HL-60/S4 treated with retinoic acid at 250 ng/mL for 4 days and 3 days (cell line): ENCODE results near the gene ASPDH.

Experiments used
- in situ Hi-C: fragments of 300-500 bp; cut with MboI; formaldehyde crosslinking; loops from 2 replicates; pipeline ENCODE4 v1.7.0; 2022; ENCODE audit warnings: low sequenced_read_pairs

The ASPDH gene

DNA sequence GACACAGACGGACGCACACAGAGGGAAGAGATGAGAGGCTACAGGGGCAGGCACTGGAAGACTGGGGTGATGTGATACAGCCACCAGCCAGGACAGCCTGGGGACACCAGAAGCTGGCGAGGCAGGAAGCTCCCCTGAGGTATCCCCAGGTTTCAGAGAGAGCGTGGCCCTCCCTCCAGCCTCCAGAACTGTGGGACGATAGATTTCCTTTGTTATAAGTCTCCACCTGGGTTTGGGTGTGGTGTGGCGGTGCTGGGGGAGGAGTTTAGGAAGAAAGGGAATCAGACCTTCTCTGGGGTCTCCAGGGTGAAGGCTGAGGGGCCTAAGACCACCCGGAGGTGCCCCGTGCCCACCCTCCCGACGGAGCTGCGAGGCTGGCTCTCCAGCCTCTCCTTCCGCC lies 2.7 kb upstream of the ASPDH start:
- in situ Hi-C loops, result no loop called here

DNA sequence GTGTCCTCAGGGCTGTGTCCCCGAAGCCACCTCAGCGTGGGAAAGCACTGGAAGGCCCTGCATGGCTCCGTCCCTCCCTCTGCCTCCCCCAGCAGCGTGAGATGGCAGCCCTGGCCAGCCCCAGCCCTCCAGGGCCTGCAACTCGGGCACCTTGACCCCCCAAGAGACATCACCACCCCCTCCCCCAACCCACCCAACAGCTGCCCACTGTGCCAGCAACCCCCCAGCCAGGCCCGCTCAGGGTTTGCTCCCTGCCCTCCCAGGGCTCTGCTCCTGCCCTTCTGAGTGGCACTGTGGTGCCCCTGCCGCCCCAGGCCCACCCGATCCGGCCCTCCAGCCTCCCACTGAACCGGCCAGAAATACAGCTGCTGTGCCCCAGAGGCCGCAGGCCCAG lies 1.5 kb upstream of the ASPDH start:
- in situ Hi-C loops, result no loop called here

DNA sequence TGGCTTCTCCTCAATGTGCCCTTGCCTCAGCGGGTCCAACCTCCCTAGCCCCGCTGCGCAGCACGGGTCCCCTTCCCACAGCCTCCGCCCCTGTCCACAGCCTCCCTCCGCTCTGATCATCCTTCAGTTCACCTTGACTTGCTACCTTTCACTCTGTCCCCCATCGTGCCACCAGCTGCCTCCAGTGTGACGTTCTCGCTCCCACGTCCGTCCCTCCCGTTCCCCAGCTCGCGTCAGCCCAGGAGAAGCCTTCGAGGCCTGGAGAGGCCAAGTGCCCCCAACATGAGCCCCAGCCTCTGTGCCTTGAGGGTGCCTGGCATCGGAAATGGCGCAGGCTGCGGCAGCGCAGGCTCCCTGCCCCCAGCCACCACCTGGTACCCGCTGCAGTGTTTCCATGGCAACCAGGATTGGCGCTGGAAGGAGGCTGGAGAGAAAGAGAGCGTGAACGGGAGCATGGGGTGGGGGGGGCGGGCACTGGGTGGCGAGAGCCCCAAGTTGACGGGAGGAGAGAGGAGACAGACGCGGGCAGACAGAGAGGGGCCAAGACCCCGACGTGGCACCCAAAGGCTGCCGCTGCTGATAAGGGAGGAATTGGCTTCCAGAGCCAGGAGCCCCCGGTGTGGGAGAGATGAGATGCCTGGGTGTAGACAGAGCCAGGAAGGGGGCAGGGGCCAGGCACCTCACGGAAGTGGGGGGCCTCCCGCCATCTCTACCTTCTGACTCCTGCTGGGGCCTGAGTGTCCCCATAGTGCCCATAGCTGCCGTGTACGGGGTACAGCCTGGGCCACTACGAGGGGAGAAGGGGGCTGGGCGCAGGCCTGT lies 844 bp upstream of the ASPDH start:
- in situ Hi-C loops, result no loop called here

- in situ Hi-C loops, result no loop called here
Observed at GRCh38 chr19:50512999-50513745, 541 bp downstream of the ASPDH start.

- in situ Hi-C loops, result no loop called here
Observed at GRCh38 chr19:50512112-50512998, 1.4 kb downstream of the ASPDH start.

GRCh38 chr19:50511069-50511822 lies 2.5 kb downstream of the ASPDH start, which contains the start of gene JOSD2:
Gene JOSD2 (minus strand): TSS chr19:50511191. CDS start chr19:50510431, 760 bp downstream.
- in situ Hi-C loops, result no loop called here

- in situ Hi-C loops, result no loop called here
Observed at GRCh38 chr19:50510700-50511068, 3.0 kb downstream of the ASPDH start.

DNA sequence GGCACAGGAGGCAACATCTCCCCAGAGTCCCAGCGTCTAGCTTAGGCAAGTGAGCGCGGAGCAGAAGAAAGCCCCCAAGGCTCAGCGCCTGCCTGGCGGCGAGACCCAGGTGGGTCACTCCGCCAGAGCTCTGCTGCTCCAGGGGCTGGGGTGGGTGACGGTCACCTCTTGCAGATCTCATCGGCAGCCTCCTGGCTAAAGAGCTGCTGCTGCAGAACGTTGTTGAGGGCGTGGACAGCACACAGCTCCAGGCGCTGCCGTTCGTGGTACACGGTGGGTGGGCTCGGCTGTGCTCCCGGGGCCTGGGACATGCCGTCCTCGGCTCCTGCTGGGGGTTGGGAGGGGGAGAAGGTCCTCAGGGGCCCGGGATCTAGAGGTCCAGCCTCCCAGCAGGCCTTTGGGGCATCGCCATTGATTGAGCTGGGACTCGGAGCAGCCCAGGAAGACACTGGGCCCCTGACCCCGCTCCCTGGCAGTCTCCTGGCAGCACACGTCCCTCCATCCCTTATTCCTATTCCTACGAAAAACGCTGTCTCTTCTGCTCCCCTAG lies 3.5 kb downstream of the ASPDH start:
- in situ Hi-C loops, result no loop called here

DNA sequence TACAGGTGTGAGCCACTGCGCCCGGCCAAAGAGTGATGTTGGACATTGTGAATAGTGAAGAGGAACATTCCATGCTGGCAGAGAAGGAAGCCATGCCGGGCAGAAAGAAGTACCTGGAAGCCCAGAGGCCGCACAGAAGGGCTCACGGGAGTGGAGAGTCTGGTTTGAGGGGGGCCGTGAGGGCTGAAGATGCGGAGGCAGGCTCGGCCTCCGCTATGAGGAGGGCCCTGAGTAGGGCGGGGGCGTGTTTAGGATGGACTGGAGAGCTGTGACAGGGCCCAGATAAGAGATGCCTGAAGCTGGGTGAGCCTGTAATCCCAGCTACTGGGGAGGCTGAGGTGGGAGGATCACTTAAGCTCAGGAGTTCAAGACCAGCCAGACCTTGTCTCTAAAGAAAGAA lies 4.3 kb downstream of the ASPDH start:
- in situ Hi-C loops, result no loop called here

DNA sequence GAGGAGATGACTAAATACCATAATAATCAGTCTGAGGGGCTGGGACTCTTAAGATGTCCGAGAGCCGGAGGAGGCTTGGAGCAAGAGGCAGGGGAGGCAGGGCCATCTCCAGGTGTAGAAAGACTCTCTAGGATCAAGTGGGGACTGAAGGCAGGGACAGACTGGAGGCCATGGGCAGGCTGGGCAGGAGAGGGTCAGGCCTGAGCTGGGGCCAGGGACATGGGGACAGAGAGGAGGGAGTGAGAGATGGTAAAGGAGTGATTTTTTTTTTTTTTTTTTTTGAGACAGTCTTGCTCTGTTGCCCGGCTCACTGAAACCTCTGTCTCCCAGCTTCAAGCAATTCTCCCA lies 4.9 kb downstream of the ASPDH start:
- in situ Hi-C loops, result no loop called here

GRCh38 chr19:50507376-50507775 lies 6.3 kb downstream of the ASPDH start:
- in situ Hi-C loops, result no loop called here

DNA sequence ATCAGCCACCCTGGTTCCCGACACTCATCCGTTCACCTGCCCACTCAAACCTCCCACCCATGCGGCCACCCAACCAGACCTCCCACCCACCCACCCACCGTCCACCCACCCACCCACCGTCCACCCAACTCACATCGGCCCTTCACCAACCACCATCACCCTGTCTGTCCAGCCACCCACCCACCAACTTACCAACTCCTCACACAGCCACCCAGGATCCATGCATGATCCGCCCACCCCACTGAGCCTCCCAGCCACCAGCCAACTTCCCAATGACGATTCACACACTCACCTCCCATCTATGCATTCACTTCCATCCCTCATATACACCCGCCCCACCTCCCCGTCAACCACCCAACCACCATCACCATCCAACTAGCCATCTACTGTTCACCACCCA lies 7.0 kb downstream of the ASPDH start:
- in situ Hi-C loops, result no loop called here

GRCh38 chr19:50505856-50506611 lies 7.7 kb downstream of the ASPDH start:
- in situ Hi-C loops, result no loop called here

- in situ Hi-C loops, result no loop called here
Observed at GRCh38 chr19:50501568-50502475, 11.9 kb downstream of the ASPDH start.

- in situ Hi-C loops, result no loop called here
Observed at GRCh38 chr19:50501186-50501567, 12.5 kb downstream of the ASPDH start.

DNA sequence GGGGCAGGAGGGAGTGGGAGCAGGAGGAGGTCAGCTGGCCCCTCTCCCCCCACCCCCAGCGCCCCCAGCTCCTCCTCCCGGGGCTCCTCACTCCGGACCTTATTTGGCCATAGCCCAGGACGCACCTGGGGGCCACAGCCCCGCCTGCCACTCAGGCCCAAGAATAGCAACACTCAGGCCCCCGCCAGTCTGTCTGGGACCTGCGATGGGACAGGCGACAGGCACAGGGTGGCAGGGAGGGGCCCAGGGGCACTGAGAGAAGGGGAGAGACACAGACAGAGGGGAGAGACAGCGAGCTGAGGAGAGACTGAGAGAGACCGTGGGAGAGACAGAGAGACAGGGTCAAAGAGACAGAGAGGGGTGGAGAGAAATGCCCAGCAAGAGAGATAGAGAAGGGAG lies 13.0 kb downstream of the ASPDH start:
- in situ Hi-C loops, result no loop called here

- in situ Hi-C loops, result no loop called here
Observed at GRCh38 chr19:50500060-50500752, 13.5 kb downstream of the ASPDH start.
